Muscle of back (tissue), 11 donors: ENCODE results near the gene OPHN1. TPM values are rescaled to one million over a fixed set of nuclear protein-coding genes. Genes with fewer than 3 reads are reported as not detected.

Experiments used
- DNase-seq, 3 donors: peaks; one replicate each; pipeline versions ENCODE4 v3.0.0 to v3.0.0-alpha.2; 2013
- polyA plus RNA-seq, 10 donors: library from polyadenylated mRNA; unstranded; fragments of 120-200 nt; gene quantifications; one replicate each; pipeline ENCODE4 v1.2.1, GENCODE V29; 2013; ENCODE audit not compliant: insufficient read length in 10 of 10

The OPHN1 gene
- polyA plus RNA-seq, 10 donors = 11.2 to 23.1 (median 14.9) TPM

DNA sequence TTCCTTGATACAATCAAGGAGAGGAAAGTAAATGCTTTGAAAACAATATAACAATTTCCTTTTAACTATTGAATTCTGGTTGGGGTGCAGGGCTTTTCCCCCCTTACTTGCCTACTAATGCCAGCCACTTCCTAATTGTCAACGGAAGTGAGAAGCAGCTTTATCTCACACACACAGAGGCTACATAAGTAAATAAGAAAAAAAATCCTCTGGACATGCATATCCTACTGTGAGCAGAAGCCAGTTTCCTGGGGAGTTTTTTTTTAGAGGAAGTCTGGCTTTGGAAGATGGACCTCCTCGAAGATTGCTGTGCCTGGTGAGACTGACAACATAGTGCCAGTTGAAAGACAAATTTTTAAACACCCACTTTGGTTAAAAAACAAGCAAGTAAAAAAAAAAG is 180.6 kb downstream of the OPHN1 start:
- no peak for DNase-seq

GRCh38 chrX:68249903-68250302 is 183.4 kb downstream of the OPHN1 start:
- DNase-seq = peak in 2 of 3 donors; percentile 12 to 45

DNA sequence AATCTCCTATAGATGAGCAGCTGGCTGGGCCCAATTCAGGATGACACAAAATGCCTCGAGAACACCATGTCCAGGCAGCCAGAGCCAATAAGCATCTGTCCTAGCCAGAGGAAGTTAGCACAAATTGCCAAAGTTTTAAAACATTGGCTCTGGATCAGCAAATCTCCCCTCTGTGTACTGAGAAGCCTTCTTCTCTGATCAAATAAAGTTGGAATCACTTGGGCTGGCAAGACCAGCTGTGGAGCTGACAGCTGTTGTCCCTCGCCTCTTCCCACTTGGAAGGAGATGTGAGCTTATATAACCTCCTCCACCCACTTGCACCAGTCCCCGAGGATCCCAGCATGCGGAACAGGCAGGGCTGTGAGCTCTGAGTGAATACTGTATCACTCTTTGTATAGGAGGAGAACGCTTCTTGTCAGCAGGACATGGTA is 183.9 kb downstream of the OPHN1 start:
- peak; percentile 49 to 85 (median 67) for DNase-seq

DNA sequence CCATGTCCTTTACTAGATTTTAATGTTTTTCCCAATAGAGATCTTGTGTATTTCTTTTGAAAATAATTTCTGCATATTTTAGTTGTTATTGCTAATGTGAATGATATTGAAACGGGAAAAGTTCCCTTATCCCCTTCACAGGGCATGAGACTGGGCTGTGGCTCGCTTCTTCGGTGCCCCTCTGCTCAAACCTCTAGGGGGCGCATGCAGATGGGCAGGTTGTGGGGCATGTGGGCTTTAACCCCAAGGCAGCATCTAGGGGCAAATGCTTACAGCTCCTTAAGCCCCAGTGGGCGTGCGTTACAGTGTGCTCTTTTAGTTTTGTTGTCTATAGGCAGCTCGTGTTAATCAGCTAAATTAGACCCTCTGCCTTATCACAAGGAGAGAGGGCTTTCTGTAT is 194.7 kb downstream of the OPHN1 start:
- DNase-seq = no peak

DNA sequence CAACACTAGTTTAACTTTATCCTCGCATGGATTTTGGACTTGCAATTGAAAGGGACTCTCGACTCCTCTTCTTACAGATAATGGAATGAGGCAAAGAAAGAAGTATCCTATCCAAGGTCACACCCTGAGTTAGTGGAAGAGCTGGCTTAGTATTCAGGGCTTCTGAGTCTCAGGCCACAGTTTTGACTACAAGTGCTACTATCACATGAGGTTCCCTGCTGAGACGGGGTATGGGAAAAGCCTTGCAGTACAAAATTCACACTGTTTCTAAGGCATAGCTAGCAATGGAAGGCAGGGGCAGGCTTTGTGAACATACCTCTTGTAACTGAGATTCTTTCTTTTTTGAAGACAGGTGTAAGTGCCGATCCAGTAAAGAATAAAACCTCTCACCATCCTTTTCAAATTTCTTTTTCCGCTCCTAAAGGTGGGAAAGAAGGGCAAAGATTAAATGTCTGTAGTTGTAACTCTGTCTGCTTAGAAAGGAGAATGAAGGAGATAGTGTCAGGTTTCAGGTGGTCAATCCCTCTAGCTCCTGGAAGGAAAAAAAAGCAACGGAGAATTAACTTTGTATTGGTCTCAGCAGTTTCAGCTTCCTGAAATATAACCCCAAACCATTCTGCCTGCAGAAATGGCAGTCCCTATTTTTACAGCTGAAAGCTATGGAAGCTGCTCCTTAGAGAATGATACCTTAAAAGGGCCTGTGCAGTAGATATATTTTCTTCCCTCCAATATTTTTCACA is 199.0 kb downstream of the OPHN1 start:
- no peak for DNase-seq

- DNase-seq = no peak
Measured at GRCh38 chrX:68232206-68232605, 201.1 kb downstream of the OPHN1 start.

- DNase-seq = no peak
Measured at GRCh38 chrX:68209008-68209407, 224.3 kb downstream of the OPHN1 start.

DNA sequence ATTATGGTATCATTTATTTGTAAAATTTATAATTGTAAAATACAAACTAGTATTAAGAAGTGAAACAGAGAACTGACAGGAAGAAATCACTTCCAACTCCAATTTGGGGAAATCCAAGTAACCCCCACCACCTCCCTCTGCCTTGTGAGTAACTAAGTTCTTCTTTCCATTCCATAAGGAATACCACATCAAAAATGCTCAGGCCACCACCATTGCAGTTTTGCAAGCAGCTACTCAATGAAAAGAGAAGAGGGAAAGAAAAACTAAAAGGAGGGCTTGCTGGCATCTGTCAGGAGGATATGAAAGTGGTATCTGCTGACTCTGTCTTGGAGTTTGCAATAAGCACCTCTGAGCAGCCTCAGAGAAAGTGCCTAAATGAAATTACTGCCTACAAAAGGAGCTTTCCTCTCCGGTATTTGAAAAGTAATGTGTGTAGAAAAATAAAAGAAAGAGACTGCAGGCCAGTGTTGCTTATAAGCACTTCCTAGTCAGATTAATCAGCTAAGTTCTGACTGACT is 228.7 kb downstream of the OPHN1 start:
- DNase-seq = no peak

DNA sequence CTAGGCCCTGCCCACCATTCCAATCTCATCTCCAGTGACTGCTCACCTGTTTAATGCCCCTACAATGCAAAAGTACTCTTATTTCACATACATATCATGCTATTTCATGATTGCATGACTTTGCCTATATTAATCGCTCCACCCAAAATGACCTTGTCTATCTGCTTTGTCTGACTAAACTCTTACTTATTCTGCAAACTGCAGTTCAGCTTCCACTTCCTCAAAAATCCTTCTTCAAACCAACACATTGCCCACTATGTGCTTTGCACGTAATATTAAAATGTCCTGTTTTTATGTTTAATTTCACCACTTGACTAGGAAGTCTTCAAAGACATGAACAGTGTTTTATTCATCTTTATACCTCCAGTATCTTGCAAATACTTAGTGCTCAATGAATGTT is 229.6 kb downstream of the OPHN1 start:
- no peak for DNase-seq

DNA sequence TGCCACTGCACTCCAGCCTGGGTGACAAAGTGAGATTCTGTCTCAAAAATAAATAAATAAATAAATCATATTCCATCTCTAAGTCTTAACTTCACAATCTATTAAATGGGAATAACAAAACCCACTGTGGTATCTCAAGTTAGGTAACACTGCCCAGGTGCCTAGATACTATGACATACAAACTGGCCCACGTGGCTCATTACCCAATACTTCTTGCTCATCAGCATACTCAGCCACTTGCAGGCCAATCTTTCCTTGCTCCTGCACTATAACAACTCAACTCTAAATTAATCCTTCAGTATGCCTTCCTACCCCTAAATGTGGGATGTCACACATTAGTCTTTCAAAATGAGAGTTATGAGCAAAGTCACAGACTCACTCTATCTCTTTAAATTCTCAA is 230.1 kb downstream of the OPHN1 start:
- DNase-seq = no peak

DNA sequence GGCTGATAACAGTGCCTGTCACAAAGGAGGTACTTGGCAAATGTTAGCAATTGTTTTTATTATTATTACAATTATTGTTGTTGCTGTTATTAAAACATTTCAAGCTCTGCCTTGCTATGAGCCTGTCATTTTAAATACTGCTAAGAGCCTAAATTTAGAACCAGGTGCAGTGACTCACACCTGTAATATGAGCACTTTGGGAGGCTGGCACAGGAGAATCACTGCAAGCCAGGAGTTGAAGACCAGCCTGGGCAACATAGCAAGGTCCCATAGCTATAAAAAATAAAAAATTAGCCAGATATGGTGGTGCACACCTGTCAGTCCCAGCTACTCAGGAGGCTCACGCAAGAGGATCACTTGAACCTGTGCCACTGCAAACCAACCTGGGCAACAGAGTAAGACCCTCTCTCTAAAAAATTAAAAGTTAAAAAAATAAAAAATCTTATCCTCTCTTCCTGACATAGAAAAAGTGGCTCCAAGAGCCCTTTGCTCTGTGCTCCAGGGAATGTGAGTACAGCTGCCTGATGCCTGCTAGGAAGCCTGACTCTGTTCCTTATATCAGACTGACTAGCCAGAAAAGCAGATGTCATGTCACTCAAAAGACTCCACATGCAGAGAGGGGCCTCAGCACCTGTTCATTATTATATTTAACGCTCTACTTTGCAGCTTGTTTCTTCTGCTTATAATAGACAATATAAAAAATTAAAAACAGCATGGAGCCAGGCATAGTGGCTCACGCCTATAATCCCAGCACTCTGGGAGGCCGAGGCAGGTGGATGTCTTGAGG is 234.0 kb downstream of the OPHN1 start:
- peak; percentile 30 to 47 (median 34) for DNase-seq

DNA sequence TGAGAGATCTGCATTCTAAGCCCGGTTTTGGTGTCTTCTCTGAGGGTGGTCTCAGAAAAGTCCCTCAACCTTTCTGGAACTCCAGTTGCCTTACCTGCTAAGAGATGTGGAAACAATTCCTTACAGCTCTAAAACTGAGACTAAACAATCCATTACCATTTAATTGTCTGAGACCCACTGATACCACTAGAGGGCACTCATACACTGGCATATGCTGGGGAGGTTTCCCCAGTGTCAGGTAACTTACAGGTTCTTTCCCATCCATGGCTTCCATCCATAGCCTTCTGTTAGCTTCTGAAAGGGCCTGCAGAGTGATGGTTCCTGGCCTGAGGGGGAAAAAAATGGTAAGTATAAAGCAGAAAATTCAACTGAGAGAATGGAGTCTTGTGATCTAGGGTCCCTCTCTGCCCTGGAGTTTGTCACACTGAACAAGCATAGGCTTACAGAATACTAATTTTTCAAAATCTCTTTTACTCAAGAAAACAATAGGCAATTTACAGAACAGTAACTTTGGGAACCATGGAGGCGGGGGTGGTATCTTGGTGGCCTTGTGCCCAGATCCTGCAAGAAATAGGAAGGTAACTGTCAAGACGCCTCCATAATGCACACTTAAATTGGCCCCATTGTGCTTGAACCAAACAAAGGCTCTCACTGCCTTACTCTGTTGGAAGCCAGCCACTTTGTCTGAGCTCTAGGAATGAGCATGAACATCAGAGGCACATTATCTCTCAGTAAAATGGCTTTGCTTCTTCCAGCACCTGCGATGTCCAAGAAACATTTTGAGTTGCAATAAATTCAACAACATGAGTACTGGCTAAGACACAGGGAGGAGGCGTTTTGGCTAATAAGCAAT is 236.1 kb downstream of the OPHN1 start:
- DNase-seq = peak; percentile 26 to 72 (median 54)

DNA sequence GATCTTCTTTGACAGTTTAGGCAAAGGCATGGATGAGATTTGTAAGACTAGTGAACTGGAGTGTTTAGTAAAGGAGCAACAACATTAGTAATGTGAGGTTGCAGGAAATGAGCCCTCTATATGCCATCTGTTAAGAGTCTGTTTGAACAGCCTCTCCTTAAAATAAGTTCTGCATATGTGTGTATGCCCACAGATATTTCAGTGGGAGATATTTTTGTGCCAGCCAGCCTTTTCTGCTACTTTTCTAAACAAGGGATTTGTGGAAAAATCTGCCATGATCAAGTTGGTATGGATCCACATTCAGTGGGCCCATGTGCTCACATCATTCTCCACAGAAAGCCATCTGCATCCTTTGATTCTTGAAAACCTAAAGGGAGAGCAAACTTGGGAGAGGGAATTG is 237.7 kb downstream of the OPHN1 start:
- DNase-seq = no peak

- no peak for DNase-seq
Measured at GRCh38 chrX:68193786-68194185, 239.5 kb downstream of the OPHN1 start.

DNA sequence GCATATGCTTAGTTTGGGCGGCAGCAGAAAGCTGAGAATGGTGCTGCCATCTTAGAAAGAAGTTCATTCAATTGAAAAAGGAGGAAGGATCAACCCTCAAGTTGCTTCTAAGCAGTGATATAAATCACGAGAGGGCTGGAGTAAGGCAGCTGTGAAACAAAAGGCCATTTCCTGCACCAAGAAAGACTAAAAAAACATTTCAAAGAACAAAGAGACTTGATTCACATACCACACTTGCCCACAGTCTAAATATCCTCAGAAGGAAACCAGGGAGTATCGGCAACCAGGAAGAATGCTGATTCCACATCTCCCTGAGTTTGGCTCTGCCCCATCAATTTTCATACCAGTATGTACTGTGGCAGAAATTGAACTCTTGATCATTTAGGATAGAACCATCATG is 240.1 kb downstream of the OPHN1 start:
- no peak for DNase-seq

GRCh38 chrX:68190799-68191198 is 242.5 kb downstream of the OPHN1 start:
- DNase-seq = no peak

- DNase-seq = no peak
Measured at GRCh38 chrX:68186552-68187262, 246.6 kb downstream of the OPHN1 start.

DNA sequence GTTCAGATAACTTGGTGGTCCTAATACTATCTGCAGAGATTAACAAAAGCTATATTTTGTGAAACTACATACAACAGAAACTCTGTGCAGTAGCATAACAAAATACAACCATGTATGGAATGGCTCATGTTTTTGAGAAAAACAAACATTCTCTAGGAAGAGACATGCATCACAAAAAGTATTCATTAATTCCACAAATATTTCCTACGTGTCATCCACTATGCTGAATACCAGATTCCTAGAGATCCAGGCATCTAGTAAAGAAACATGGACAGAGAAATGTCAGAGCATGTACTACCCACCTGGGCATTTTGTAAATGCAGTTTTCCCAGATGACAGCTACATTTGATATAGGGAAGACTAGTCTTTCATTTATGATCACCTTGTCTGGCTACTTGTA is 248.1 kb downstream of the OPHN1 start:
- DNase-seq = no peak

DNA sequence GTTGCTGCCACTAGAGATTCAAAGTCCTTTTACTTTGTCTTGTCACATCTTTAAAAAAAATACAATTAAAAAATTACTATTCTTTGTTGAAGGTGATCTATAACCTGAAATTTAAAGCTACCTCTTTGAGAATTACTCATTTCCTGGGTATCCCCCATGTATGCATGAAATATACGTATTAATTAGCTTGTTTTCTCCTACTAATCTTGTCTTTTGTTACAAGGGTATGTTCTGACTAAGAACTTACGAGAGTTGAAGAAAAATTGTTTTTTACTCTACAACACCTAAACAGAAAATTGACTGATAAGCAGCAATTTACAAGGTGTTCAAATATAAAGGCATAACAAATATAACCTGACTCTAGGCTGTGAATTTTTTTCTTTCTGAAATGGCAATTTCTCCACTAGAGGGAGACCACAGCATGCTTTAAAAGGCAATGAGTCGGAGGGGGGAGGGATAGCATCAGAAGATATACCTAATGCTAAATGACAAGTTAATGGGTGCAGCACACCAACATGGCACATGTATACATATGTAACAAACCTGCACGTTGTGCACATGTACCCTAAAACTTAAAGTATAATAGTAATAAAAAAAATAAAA is 249.6 kb downstream of the OPHN1 start:
- DNase-seq = peak in 2 of 3 donors; percentile 24 to 25

DNA sequence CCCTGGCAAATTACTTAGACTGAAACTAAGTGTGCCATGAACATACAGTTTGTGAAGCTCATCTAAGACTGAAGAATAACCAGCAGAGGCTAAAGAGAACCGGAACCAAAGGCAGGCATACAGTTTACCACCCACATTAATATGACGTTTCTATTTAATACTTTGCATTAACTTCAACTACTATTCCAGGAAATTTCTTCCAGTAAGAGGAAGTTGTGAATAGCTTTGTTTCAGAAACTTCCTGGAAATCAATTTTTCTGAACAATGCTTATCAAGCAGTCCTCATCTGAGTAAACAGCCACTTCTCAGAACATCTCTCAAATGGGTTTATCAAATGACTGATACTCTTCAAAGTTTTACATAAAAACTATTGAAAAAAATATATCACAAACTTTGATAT is 252.7 kb downstream of the OPHN1 start:
- no peak for DNase-seq

DNA sequence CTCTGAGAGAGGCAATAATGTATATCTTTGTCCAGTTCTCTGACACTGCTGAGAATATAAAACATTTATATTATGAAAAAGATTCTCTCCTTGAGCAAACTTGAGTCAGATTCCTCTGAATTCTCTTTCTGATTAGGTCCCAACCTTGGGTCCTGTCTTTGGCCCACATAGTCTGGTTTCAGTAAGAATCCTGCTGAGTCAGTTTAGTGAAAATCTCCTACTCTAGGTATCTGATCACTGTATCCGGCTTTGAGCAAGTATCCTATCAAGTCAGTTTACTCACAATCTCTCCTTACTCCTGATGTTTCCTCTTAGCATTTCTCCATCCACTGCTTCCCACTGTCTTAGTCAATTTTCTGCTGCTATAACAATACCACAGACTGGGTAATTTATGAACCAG is 253.9 kb downstream of the OPHN1 start:
- no peak for DNase-seq
